ENCODE measurements around the gene CDH13.

DNA sequence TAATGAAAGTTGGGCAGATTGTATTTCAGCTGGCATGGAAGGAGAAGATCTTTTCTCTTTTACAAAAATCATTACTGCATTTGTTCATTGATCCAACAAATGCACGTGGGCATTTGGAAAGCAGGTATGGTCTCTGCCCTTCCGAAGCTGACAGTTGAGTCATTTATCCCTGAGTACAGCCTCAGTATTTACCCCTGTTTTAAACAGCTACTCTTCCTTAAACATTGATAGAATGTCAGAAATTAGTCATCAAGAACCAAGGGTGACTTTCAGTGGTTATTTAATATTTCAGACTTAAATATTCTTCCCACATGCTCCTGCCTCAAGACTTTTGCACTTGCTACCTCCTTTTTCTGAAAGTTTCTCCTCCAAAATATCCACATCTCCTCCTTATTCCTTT is 954.3 kb downstream of the CDH13 start:
- TF ChIP-seq GATA3 (IDR thresholded peaks at IDR 0.05; ENCODE audit: low read depth, low read length) (no peak), GATA2 (IDR thresholded peaks at IDR 0.05; ENCODE audit: low read depth, low read length) (no peak)

All from SH-SY5Y (cell line).